Endothelial cell of umbilical vein (primary cell): ENCODE data around the gene PLPP1.

Experiments used
- EZH2 ChIP-seq: IDR thresholded peaks from 2 replicates; pipeline ENCODE4 v1.6.1; 2012; ENCODE audit warnings: borderline replicate concordance, low read depth, mild to moderate bottlenecking, moderate library complexity, low read length, inconsistent platforms; ENCODE audit not compliant: severe bottlenecking
- POLR2A ChIP-seq: IDR thresholded peaks from 2 replicates; pipeline ENCODE4 v1.6.1; 2012; ENCODE audit warnings: low read depth, mild to moderate bottlenecking, control low read depth, low read length
- POLR2AphosphoS5 ChIP-seq: IDR thresholded peaks from 2 replicates; pipeline ENCODE4 v1.6.1; 2012; ENCODE audit warnings: low read depth, mild to moderate bottlenecking, control low read depth, low read length, moderate library complexity; ENCODE audit not compliant: insufficient read depth
- TF ChIP-seq, protein P1 (sequence below), 2 donors: IDR thresholded peaks; 1 replicate in 1 of 2; 2 replicates in 1 of 2; pipeline ENCODE4 v1.5.1; 2011; ENCODE audit warnings: low read length in 2 of 2, mild to moderate bottlenecking in 2 of 2, moderate library complexity in 2 of 2, control low read depth in 1 of 2, inconsistent platforms in 1 of 2, low read depth in 1 of 2; ENCODE audit not compliant: insufficient read depth in 1 of 2; ENCODE audit errors: extremely low read depth in 1 of 2

DNA sequence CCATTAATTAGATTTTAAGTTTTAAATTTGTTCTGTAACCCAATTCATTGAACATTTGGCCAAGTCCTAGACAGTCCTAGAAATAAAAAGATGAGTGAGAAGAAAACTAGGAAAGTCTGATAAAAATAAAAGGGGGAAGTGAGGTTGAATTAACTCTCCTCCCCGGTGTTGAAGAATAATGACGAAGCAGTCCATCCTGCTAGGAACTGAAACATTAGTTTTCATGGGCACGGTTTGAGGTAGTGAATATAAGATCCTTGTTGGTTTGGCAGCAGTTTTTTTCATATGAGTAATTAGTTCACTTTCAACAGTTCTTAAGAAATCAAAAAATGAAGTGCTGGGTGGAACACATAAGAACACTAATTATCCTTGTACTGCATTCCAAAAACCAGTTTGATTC, 123.9 kb downstream of the PLPP1 start:
- TF ChIP-seq, protein P1, sequence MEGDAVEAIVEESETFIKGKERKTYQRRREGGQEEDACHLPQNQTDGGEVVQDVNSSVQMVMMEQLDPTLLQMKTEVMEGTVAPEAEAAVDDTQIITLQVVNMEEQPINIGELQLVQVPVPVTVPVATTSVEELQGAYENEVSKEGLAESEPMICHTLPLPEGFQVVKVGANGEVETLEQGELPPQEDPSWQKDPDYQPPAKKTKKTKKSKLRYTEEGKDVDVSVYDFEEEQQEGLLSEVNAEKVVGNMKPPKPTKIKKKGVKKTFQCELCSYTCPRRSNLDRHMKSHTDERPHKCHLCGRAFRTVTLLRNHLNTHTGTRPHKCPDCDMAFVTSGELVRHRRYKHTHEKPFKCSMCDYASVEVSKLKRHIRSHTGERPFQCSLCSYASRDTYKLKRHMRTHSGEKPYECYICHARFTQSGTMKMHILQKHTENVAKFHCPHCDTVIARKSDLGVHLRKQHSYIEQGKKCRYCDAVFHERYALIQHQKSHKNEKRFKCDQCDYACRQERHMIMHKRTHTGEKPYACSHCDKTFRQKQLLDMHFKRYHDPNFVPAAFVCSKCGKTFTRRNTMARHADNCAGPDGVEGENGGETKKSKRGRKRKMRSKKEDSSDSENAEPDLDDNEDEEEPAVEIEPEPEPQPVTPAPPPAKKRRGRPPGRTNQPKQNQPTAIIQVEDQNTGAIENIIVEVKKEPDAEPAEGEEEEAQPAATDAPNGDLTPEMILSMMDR (IDR thresholded peaks at IDR 0.05; ENCODE audit: extremely low read depth in 1 of 2, insufficient read depth in 1 of 2, low read depth in 1 of 2, low read length in 2 of 2), result no peak
- TF ChIP-seq POLR2AphosphoS5, result no peak
- TF ChIP-seq EZH2, result no peak
- TF ChIP-seq POLR2A, result no peak
